Urinary bladder (tissue), 4 donors: ENCODE results near the gene ETNK2. TPM values are rescaled to one million over a fixed set of nuclear protein-coding genes. Genes with fewer than 3 reads are reported as not detected.

Experiments used
- DNase-seq: peaks from one replicate; pipeline ENCODE4 v3.0.0-alpha.2; 2015; ENCODE audit errors: extremely low spot score
- H3K27ac ChIP-seq: one replicate; pipeline ENCODE4 v1.5.1; 2013; ENCODE audit warnings: low read depth, mild to moderate bottlenecking, moderate library complexity
- H3K36me3 ChIP-seq: one replicate; pipeline ENCODE4 v1.6.1; 2013; ENCODE audit warnings: mild to moderate bottlenecking, moderate library complexity; ENCODE audit not compliant: insufficient read depth
- H3K4me1 ChIP-seq: one replicate; pipeline ENCODE4 v1.6.1; 2013; ENCODE audit warnings: mild to moderate bottlenecking, moderate library complexity; ENCODE audit not compliant: insufficient read depth
- H3K4me3 ChIP-seq: one replicate; pipeline ENCODE4 v1.5.1; 2013; ENCODE audit warnings: low read depth, low read length
- WGBS: extraction: QIAGEN DNeasy Blood & Tissue Kit; methylation state at CpG from one replicate; pipeline ENCODE4 v1.1.7; 2013; 5-methylcytosine and 5-hydroxymethylcytosine counted together
- polyA plus RNA-seq: library from polyadenylated mRNA; stranded (reverse); fragments of 200-250 nt; gene quantifications from one replicate; pipeline ENCODE4 v1.2.3, GENCODE V29; 2013
- total RNA-seq: library from RNA; depleted of rRNA; stranded (reverse); fragments of >200 nt; gene quantifications from one replicate; pipeline ENCODE4 v1.2.3, GENCODE V29; 2014
- donor health status: healthy with polysubstance abuse.
- donor health status: healthy.

Gene ETNK2
- total and polyA plus RNA-seq, 2 donors = 7.7 to 25.8 TPM

DNA sequence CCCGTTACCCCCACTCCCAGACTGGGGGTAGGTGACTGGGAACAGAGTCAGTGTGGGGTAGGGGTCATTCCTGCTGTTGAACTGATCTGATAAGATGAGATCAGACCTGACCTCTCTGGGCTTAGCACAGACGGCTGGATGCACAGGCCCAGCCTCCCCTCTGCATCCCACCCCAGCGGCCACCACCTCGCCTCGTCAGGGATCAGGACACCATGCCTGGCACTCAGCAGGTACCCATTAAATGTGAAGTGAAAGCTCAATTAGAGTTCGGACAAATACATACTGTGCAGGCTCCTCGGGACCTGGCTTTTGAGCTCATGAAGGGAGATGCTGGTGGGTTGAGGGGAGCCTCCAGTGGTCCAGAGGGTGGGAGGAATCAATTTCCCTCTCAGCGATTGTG is 63.2 kb downstream of the ETNK2 start:
- DNase-seq = no peak
- Histone ChIP-seq H3K27ac (peak overlapping the region; percentile 88), H3K4me3 (no peak overlapping the region), H3K36me3 (no peaks in the 10 kb centered on the region), H3K4me1 (peaks cover 4% of the 10 kb centered on the region)
- WGBS = 57% methylated on average over 8 of the region's 8 CpGs

DNA sequence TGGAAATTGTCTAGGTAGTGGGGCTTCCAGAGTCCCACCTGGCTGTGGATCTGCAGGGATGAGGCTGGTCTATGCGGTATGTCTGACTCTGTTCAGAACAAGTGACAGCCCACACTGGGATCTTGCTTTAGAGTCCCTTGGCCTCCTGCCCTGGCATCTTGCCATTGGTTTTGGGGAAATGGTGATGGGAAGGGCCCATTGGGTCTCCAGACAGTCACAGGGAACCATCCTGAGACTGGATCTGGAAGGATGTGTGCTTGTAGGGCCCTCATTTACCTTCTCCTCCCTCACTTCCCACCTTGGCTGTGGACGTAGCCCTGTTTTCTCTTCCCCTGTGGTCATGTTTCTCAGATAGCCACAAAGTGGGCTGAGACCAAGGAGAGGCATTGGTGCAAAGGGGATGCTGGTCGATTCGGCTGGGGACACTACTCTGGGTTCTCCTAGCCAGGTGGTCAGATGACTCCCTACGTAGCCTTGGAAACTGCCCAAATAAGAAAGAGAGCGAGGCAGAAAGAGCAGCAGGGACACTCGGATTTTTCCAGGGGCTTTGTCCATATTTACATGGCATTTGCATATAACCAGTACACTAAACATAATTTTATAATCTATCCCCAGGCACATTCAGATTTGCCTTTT is 63.8 kb downstream of the ETNK2 start:
- 55% methylated on average over 7 of the region's 7 CpGs for WGBS
- Histone ChIP-seq H3K4me3 (no peak overlapping the region), H3K4me1 (peaks cover 4% of the 10 kb centered on the region), H3K27ac (peak overlapping the region; percentile 88), H3K36me3 (no peaks in the 10 kb centered on the region)
- no peak for DNase-seq

DNA sequence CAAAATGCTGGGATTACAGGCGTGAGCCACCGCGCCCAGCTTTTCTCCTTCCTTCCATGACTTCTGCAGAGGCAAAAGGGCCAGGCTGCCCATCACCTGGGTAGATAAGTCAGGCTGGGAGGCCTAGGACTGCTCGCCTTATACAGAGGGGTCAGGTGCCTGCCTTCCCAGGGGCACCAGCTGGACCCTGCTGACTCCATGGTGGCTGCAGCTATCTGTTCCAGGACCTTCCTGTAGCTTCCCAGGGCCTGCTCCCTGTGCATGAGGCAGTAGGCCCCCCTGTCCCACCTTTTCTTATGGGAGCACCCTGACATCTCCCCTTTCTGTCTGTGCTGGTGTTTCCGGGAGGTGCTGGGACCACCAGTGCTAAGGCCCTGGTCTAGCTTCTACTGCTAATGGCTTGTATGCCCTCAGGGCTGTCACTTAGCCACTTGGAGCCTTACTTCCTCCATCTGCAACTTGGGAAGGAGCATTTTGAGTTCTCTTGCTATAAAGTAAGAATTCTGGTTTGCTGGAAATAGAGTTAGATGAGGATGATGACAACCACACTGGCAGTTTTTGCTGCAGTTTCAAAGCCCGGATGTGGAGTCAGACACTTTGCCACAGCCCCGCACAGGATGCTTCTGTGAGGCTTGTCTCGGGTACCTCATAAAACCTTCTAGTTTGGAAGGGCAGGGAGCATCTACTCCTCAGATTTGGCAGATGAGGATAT is 64.5 kb downstream of the ETNK2 start:
- DNase-seq = no peak
- H3K4me3 ChIP-seq = no peak overlapping the region
- H3K27ac ChIP-seq = peak overlapping the region; percentile 88
- 82% methylated on average over 8 of the region's 8 CpGs for WGBS
- no peaks in the 10 kb centered on the region for H3K36me3 ChIP-seq
- peaks cover 3% of the 10 kb centered on the region for H3K4me1 ChIP-seq

DNA sequence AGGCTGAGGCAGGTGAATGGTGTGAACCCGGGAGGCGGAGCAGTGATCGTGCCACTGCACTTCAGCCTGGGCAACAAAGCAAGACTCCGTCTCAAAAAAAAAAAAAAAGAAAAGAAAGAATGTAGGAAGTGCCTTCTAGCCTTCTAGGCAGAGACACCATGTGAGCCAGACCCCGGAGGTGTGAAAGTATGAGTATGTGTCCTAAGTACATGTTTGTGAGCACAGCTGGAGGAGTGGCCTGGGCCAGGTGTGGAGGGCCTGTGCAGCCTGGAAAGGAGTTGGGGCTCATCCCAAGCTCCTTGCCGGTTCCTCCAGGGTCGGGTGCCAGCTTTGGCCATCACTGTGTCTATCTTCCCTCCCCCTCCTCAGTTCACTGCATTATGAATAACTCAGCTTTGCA is 66.0 kb downstream of the ETNK2 start:
- WGBS = 88% methylated on average over 7 of the region's 7 CpGs

DNA sequence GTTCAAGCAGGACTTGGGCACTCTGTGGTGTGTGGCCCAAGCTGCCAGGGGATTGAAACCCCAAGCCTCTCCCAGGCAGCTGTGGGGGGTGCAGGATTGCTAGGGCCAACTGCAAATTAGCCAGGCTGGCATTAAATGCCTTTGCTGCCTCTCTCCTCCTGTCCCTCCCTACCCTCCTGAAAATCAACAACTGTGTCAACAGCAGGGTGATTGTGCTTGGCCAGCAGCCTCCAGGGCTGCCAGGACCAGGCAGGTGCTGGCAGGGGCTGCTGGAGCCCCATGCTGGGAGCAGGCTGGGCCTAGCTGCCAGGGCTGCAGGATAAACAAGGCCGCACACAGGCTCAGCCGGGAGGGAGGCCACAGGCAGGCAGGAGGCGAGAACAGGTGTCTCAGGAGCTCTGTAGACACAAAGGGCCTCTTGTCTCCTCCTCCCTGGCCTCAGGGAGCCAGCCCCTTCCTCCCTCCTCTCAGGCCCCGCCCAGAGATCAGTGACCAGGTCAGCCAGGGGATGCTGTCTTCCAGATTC is 67.5 kb downstream of the ETNK2 start:
- no peak overlapping the region for H3K4me3 ChIP-seq
- WGBS = 56% methylated on average over 4 of the region's 4 CpGs
- no peak for DNase-seq

More for the DNA sequence above, 66.0 kb downstream of the ETNK2 start:
- no peak for DNase-seq
- H3K4me3 ChIP-seq = no peak overlapping the region
- no peaks in the 10 kb centered on the region for H3K36me3 ChIP-seq
- H3K27ac ChIP-seq = peak overlapping the region; percentile 49
- H3K4me1 ChIP-seq = peaks cover 3% of the 10 kb centered on the region

DNA sequence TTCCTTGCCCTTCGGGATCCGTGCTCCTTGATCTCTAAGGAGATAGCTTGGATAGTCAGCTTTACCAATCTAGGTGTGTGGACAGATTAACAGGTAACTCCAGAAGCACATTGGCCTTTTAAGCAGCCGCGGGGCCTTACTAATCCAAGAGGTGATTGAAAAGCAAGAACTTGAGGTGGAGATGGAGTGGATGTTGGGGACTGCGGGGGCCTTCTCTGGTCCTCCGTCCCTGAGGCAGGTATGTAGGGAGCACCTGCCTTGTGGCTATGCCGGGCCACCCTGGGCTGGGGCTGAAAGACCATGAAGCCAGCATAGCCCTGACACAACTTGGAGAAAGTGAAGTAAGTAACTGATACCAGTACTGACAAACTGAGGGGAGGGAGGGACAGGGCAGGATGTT is 68.4 kb downstream of the ETNK2 start:
- H3K4me1 ChIP-seq = peaks cover 1% of the 10 kb centered on the region
- 89% methylated on average over 7 of the region's 7 CpGs for WGBS
- DNase-seq = no peak

More for the DNA sequence above, 67.5 kb downstream of the ETNK2 start:
- no peaks in the 10 kb centered on the region for H3K36me3 ChIP-seq
- H3K27ac ChIP-seq = peak overlapping the region; percentile 70
- peaks cover 4% of the 10 kb centered on the region for H3K4me1 ChIP-seq

GRCh38 chr1:204081791-204082513 is 69.9 kb downstream of the ETNK2 start:
- H3K4me3 ChIP-seq = no peak overlapping the region
- no peak for DNase-seq
- peak overlapping the region; percentile 82 for H3K27ac ChIP-seq
- H3K4me1 ChIP-seq = peaks cover 1% of the 10 kb centered on the region
- 74% methylated on average over 8 of the region's 8 CpGs for WGBS
- H3K36me3 ChIP-seq = no peaks in the 10 kb centered on the region

More for the DNA sequence above, 68.4 kb downstream of the ETNK2 start:
- Histone ChIP-seq H3K4me3 (no peak overlapping the region), H3K36me3 (no peaks in the 10 kb centered on the region), H3K27ac (peak overlapping the region; percentile 34)

DNA sequence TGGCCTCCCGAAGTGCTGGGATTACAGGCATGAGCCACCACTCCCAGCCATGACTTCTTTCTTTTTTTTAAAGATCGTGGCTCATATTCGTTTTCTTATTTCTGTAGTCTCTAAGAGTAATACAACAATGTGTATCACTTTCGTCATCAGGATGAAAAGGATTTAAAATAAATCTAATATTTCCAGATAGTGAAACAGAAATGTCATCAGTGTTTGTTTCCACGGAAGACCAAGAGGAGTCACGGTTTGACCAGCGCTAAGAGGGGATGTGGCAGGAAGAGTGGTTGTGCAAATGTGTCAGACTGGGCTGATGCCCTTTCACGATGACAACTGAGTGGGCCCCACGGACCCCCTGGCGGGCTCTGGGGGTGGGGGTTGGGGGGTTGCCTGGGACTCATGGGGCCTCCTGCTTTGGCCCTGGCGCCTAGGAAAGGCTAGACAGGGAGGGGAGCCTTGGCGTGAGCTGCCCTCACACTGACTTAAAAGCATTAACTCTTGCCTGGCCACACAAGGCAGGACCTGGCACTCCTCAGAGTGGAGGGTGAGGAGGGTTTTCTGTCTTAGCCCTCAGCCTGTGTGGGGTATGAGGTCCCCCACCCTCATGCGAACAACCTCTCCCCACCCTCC is 70.6 kb downstream of the ETNK2 start:
- no peaks in the 10 kb centered on the region for H3K36me3 ChIP-seq
- 33% methylated on average over 13 of the region's 13 CpGs for WGBS
- no peak overlapping the region for H3K4me3 ChIP-seq
- H3K27ac ChIP-seq = peak overlapping the region; percentile 82
- no peak for DNase-seq
- H3K4me1 ChIP-seq = peaks cover 1% of the 10 kb centered on the region

Other genes with a start within 250 kb of the ETNK2 start
- gene SOX13, start 78.9 kb downstream of the ETNK2 start, total RNA-seq = 12.8 TPM
- gene SOX13, start 78.9 kb downstream of the ETNK2 start, polyA plus RNA-seq = 41.9 TPM
- gene REN, start 14.3 kb upstream of the ETNK2 start, total RNA-seq = 0.26 TPM
- gene REN, start 14.3 kb upstream of the ETNK2 start, polyA plus RNA-seq = 0.41 TPM
- gene KISS1, start 44.4 kb upstream of the ETNK2 start, total RNA-seq = not detected
- gene KISS1, start 44.4 kb upstream of the ETNK2 start, polyA plus RNA-seq = 1.3 TPM
- gene GOLT1A, start 61.9 kb upstream of the ETNK2 start, total RNA-seq = 2.1 TPM
- gene GOLT1A, start 61.9 kb upstream of the ETNK2 start, polyA plus RNA-seq = 9.1 TPM
- 15.1 TPM for gene PLEKHA6, start 207.9 kb upstream of the ETNK2 start, total RNA-seq
- 9.5 TPM for gene PLEKHA6, start 207.9 kb upstream of the ETNK2 start, polyA plus RNA-seq